Esophagus muscularis mucosa (tissue), 4 donors: ENCODE measurements around the gene INTS4.

ENCODE experiments used
- CTCF ChIP-seq, 3 experiments: fragments of 200-600 bp in 2 of 3; fragments of 450-650 bp in 1 of 3; sonication (generic) in 2 of 3; IDR thresholded peaks; one replicate each; pipeline ENCODE4 v1.5.1; 2017 to 2019; ENCODE audit warnings: antibody characterized with exemption in 3 of 3, mild to moderate bottlenecking in 2 of 3, moderate library complexity in 1 of 3
- EP300 ChIP-seq: sonication (generic); formaldehyde crosslinking; IDR thresholded peaks from one replicate; pipeline ENCODE4 v1.6.1; 2017; ENCODE audit warnings: antibody characterized with exemption
- POLR2A ChIP-seq: fragments of 450-650 bp; IDR thresholded peaks from one replicate; pipeline ENCODE4 v1.6.1; 2017; ENCODE audit warnings: antibody characterized with exemption, moderate library complexity, mild to moderate bottlenecking, low read depth
- POLR2AphosphoS5 ChIP-seq, 2 donors: sonication (generic); formaldehyde crosslinking; IDR thresholded peaks; one replicate each; pipeline ENCODE4 v1.6.1; 2017; ENCODE audit warnings: antibody characterized with exemption in 2 of 2

GRCh38 chr11:78019808-78020207 is 25.3 kb upstream of the INTS4 start:
- no peak for TF ChIP-seq CTCF (IDR thresholded peaks at IDR 0.05)
- TF ChIP-seq POLR2A: no peak
- TF ChIP-seq POLR2AphosphoS5 (IDR thresholded peaks at IDR 0.05): no peak
- TF ChIP-seq EP300: no peak
